ENCODE results near the gene GPR18.
A peak's percentile ranks its signal among the peaks of the same experiment; 100 is the strongest.

- TF ChIP-seq CTCF (IDR thresholded peaks at IDR 0.05; ENCODE audit: insufficient read depth, low read length): no peak
- TF ChIP-seq POLR2AphosphoS5 (IDR thresholded peaks at IDR 0.05; ENCODE audit: low read depth): peak; percentile 75
- TF ChIP-seq REST (IDR thresholded peaks at IDR 0.05; ENCODE audit: insufficient replicate concordance, low read depth): peak; percentile 19
- TF ChIP-seq GABPA (IDR thresholded peaks at IDR 0.05; ENCODE audit: low read depth): no peak
- TF ChIP-seq SPI1 (IDR thresholded peaks at IDR 0.05; ENCODE audit: borderline replicate concordance, low read depth): peak; percentile 95
Observed at GRCh38 chr13:99278200-99278599, 20.0 kb upstream of the GPR18 start.
